ENCODE results near the gene SUPT20HL2. TPM values are rescaled to one million over a fixed set of nuclear protein-coding genes. Genes with fewer than 3 reads are reported as not detected.

The SUPT20HL2 gene
- polyA plus RNA-seq, 6 donors from 2014 or later, result not detected

GRCh38 chrX:24264383-24264782 is 49.5 kb downstream of the SUPT20HL2 start:
- Mint-ChIP-seq H3K27ac (no peak overlapping the region), H3K27me3 (peaks cover 0 to 35% (median 0%) of the 10 kb centered on the region in 3 donors), H3K4me3 (no peak overlapping the region), H3K4me1 (peaks cover 7 to 11% (median 10%) of the 10 kb centered on the region in 3 donors), H3K36me3 (no peaks in the 10 kb centered on the region), H3K9me3 (peaks cover 0 to 5% (median 0%) of the 10 kb centered on the region in 7 donors)
- ATAC-seq (ENCODE audit: low read depth in 2 of 2) (no peak), DNase-seq (no peak)

DNA sequence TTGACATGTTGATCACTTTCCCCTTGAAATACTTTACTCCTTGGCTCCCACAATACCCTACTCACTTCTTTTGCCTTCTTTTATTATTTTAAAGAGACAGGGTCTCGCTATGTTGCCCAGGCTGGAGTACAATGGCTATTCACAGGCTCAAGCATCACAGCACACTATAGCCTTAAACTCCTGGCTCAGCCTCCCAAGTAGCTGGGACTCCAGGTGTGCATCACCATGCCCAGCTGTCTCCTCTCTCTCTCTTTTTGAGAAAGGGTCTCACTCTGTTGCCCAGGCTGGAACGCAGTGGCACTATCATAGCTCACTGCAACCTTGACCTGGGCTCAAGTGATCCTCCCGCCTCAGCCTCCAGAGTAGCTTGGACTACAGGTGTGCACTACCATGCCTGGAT is 51.6 kb downstream of the SUPT20HL2 start:
- H3K4me3 Mint-ChIP-seq, result no peak overlapping the region
- no peaks in the 10 kb centered on the region for H3K36me3 Mint-ChIP-seq
- peaks cover 7 to 11% (median 10%) of the 10 kb centered on the region in 3 donors for H3K4me1 Mint-ChIP-seq
- no peaks in the 10 kb centered on the region for H3K9me3 Mint-ChIP-seq
- peaks cover 0 to 36% (median 0%) of the 10 kb centered on the region in 3 donors for H3K27me3 Mint-ChIP-seq
- no peak for DNase-seq
- ATAC-seq (ENCODE audit: low read depth in 2 of 2), result no peak
- peak overlapping the region in 1 of 6 donors; percentile 86 for H3K27ac Mint-ChIP-seq

Other genes with a start within 250 kb of the SUPT20HL2 start
- gene ZFX, start 164.3 kb downstream of the SUPT20HL2 start, polyA plus RNA-seq (ENCODE audit: low read depth in 6 of 6), result 10 to 100 TPM; 29.2 to 66.7 (median 57.8) TPM
- not detected for gene SUPT20HL1, start 46.6 kb upstream of the SUPT20HL2 start, polyA plus RNA-seq (ENCODE audit: low read depth in 6 of 6)
- 10 to 100 TPM; 25.9 to 30.8 (median 29.6) TPM for gene PDK3, start 151.2 kb upstream of the SUPT20HL2 start, polyA plus RNA-seq (ENCODE audit: low read depth in 6 of 6)